Thymus (tissue), 11 donors: ENCODE data around the gene RHEB. TPM values are rescaled to one million over a fixed set of nuclear protein-coding genes. Genes with fewer than 3 reads are reported as not detected.

ENCODE experiments used
- DNase-seq, 9 donors: peaks; one replicate each; pipeline ENCODE4 v3.0.0-alpha.2; 2013; ENCODE audit warnings: low spot score in 9 of 9, low read depth in 6 of 9, missing footprints in 1 of 9
- H3K27ac ChIP-seq, 2 donors: one replicate each; pipeline ENCODE4 v1.5.1; 2013; ENCODE audit warnings: control low read depth in 1 of 2, low read depth in 1 of 2, low read length in 1 of 2, mild to moderate bottlenecking in 1 of 2, moderate library complexity in 1 of 2
- H3K27me3 ChIP-seq, 2 donors: one replicate each; pipeline ENCODE4 v1.5.1; 2013; ENCODE audit warnings: low read length in 1 of 2; ENCODE audit not compliant: control insufficient read depth in 2 of 2, insufficient read depth in 1 of 2
- H3K36me3 ChIP-seq, 2 donors: one replicate each; pipeline ENCODE4 v1.5.1; 2013; ENCODE audit warnings: low read length in 1 of 2, mild to moderate bottlenecking in 1 of 2, moderate library complexity in 1 of 2; ENCODE audit not compliant: control insufficient read depth in 2 of 2, insufficient read depth in 2 of 2
- H3K4me1 ChIP-seq, 2 donors: one replicate each; pipeline ENCODE4 v1.5.1; 2013; ENCODE audit warnings: low read length in 2 of 2; ENCODE audit not compliant: control insufficient read depth in 2 of 2, insufficient read depth in 2 of 2
- H3K4me3 ChIP-seq, 2 donors: one replicate each; pipeline ENCODE4 v1.5.1; 2013; ENCODE audit warnings: low read length in 2 of 2, control low read depth in 1 of 2, mild to moderate bottlenecking in 1 of 2
- H3K9me3 ChIP-seq, 2 donors: one replicate each; pipeline ENCODE4 v1.5.1; 2013; ENCODE audit warnings: low read length in 1 of 2, mild to moderate bottlenecking in 1 of 2; ENCODE audit not compliant: control insufficient read depth in 2 of 2, insufficient read depth in 1 of 2
- WGBS: extraction: QIAGEN DNeasy Blood & Tissue Kit; methylation state at CpG from one replicate; pipeline ENCODE4 v1.1.7; 2013; 5-methylcytosine and 5-hydroxymethylcytosine counted together
- polyA plus RNA-seq: library from polyadenylated mRNA; stranded (reverse); fragments of 200-250 nt; gene quantifications from one replicate; pipeline ENCODE4 v1.2.3, GENCODE V29; 2013
- total RNA-seq: library from RNA; stranded (reverse); fragments of 120-200 nt; gene quantifications from one replicate; pipeline ENCODE4 v1.2.4, GENCODE V29; 2013
- donor health status: healthy.

The RHEB gene
- total and polyA plus RNA-seq, 2 donors, result 90.8 to 115 TPM

DNA sequence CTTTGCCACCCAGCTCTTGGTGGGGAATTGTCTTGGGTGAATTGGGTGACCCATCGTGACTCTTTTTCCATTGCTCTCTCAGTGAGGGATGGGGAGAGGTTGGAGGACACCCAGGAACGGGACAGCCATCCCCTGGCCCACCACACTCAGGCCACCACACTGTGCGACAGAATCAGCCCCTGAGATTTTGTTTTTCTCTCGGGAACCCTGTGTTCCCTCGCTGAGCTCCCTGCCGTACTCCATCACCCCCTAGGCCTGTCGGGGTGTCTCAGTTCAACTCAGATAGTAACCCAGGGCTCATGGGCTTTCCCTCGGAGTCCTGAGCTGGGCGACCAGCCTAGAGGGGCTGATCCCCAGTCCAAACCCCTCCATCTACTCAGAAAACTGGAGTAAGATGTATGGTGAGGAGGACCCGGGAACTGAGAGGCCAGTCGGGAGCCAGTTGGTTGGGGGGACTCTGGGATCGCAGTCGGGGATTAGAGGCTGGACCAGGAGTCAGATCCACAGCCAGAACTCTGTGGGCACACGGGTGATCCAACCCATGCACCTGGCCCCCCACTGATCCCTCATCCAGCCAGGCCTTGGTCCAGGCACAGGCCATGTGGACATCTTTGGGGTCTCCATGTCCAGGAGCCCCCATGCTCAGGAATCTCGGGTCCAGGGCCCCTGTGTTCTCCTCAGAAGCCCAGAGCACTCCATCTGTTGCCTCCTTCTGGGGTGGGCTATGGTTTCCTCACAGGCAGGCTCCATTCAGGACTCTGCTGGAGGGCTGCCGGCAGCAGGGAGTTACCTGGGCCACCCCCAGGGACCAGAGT is 89.1 kb downstream of the RHEB start:
- WGBS, result 94% methylated on average over 16 of the region's 16 CpGs
- H3K4me1 ChIP-seq, result peaks cover 58 to 80% of the 10 kb centered on the region in 2 donors

DNA sequence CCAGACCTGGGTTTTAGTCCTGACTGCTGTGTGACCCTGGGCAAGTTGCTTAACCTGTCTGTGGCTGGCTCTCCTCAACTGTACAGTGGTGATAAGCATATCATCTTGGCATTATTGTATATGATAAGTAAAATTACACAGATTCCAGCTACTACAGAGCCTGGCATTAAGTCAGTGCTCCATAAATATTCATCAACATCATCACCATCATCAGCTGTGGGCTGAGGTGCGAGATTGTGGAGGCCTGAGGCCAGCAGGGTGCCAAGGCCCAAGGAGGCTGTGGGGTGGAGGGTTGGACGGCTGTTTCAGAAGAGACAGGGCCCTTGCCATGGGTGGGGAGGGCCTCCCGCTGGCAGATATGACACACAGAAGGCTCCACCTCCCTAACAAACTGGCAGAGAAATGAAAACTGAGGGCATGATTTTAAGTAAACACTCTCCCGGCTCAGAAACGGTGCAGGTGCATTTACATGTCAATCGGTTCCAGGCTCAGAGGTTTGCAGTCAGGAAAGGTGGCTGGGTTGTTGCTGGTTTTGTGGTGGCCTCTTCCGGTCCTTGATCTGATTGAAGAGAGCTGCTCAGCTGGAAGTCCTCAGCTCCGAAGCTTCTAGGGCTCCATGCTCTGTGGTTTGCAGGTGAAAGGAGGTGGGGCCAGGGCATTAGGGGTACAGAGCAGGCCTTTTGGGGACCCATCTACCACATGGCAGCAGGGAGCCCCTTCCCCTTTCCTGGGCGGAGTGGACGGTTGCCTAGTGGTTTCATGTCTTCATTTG is 89.9 kb downstream of the RHEB start:
- peaks cover 0 to 5% of the 10 kb centered on the region in 2 donors for H3K27me3 ChIP-seq
- no peak overlapping the region for H3K4me3 ChIP-seq
- peaks cover 58 to 79% of the 10 kb centered on the region in 2 donors for H3K4me1 ChIP-seq
- H3K27ac ChIP-seq, result peak overlapping the region; percentile 55 to 99
- H3K9me3 ChIP-seq, result peaks cover 0 to 13% of the 10 kb centered on the region in 2 donors
- no peaks in the 10 kb centered on the region for H3K36me3 ChIP-seq
- peak; percentile 69 to 96 (median 87) for DNase-seq
- WGBS, result 6% methylated on average over 10 of the region's 10 CpGs

More for the DNA sequence above, 89.1 kb downstream of the RHEB start:
- H3K9me3 ChIP-seq, result peaks cover 0 to 13% of the 10 kb centered on the region in 2 donors
- no peak overlapping the region for H3K4me3 ChIP-seq
- peak overlapping the region in 1 of 2 donors; percentile 99 for H3K27ac ChIP-seq
- H3K36me3 ChIP-seq, result no peaks in the 10 kb centered on the region
- peaks cover 0 to 5% of the 10 kb centered on the region in 2 donors for H3K27me3 ChIP-seq
- no peak for DNase-seq

DNA sequence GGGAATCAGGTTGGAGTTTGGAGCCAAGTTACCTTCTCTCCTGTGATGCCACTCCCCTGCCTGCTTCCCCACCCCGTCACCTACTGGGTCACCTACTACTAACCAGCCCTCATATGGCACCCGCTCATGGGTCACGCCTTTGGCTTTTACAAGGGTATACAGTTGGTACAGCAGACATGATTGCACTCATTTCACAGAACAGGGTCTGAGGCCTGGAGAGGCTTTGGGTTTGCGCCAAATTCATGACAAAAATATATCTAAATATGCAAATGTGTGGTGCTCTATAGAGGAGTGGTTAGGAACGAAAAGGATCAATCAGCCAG is 90.5 kb downstream of the RHEB start:
- Histone ChIP-seq H3K27me3 (peaks cover 0 to 5% of the 10 kb centered on the region in 2 donors), H3K9me3 (peaks cover 0 to 13% of the 10 kb centered on the region in 2 donors), H3K27ac (peak overlapping the region; percentile 55 to 99), H3K36me3 (no peaks in the 10 kb centered on the region), H3K4me1 (peaks cover 58 to 77% of the 10 kb centered on the region in 2 donors), H3K4me3 (no peak overlapping the region)
- 93% methylated on average over 5 of the region's 5 CpGs for WGBS
- DNase-seq, result no peak

DNA sequence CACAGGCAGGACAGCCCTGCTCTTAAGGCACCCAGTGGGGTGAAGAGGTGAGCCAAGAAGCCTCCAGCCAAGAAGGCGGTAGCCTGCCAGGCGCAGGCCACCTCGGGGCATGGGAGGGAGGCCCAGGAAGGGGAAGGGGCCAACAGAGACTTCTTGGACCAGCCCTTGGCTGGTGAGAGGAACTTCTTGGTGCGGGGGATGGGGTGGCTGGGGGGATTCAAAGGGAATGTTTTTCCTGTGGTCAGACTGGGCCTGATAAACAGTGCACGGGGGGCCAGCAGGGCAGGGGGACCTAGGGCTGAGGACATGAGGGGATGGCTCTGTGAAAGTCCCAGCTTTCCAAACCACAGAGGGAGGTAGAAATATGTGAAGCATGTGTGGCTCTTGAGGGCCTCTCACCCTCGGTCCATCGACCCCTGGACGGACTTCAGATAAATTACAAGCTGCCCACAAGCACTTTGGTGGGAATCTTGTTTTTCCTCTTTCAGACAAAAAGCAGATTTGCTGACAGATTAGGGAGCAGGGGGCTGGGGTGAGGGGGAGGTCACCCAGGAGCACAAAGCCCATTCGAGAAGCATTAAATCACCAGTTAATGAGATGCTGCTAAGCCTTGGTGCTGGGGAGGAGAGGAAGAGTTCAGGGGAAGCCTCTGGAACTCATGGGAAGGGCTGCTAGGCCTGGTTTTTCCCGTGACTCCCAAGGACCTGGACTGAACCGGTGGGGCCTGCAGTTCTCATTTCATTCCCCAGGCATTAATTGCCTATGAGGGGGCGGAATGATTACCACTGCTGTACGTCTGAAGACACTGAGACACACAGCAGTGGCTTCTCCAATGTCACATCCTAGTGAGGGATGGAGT is 91.1 kb downstream of the RHEB start:
- Histone ChIP-seq H3K36me3 (no peaks in the 10 kb centered on the region), H3K4me3 (no peak overlapping the region), H3K27me3 (peaks cover 0 to 5% of the 10 kb centered on the region in 2 donors), H3K4me1 (peaks cover 53 to 72% of the 10 kb centered on the region in 2 donors), H3K9me3 (peaks cover 0 to 13% of the 10 kb centered on the region in 2 donors), H3K27ac (peak overlapping the region; percentile 62 to 99)
- no peak for DNase-seq
- WGBS, result 76% methylated on average over 13 of the region's 13 CpGs

DNA sequence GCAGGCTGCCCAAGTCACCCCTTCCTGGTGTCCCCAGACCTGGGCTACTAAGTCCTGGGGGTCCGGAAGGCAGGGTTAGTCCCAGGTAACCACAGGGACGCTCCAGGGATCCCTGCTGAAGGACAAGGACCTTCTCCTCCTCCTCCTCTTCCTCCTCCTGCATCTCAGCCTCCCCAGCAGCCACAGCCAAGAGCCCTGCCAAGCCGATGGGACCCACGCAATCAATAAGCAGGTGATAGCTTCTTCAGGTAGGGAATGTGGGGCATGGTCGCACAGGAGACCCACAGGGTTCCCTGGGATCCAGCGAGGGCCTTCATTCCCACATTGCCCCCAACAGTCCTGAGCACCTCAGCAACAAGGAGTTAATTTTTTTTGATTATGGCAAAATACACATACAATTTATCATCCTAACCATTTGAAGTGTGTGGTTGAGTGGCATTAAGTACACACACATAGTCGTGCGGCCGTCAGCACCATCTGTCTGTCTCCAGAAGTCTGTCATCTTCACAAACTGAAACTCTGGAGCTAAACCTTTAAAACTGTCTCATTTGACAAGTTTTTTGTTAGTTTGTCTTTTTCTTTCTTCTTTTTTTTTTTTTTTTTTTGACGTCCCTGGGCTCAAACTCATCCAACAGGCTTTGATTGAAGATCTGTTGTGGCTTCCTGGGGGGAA is 91.9 kb downstream of the RHEB start:
- Histone ChIP-seq H3K4me3 (no peak overlapping the region), H3K27me3 (peaks cover 0 to 7% of the 10 kb centered on the region in 2 donors), H3K27ac (peak overlapping the region; percentile 62 to 99), H3K9me3 (peaks cover 0 to 13% of the 10 kb centered on the region in 2 donors), H3K36me3 (no peaks in the 10 kb centered on the region), H3K4me1 (peaks cover 46 to 64% of the 10 kb centered on the region in 2 donors)
- WGBS, result 62% methylated on average over 10 of the region's 10 CpGs
- peak in 1 of 9 donors; percentile 73 for DNase-seq

DNA sequence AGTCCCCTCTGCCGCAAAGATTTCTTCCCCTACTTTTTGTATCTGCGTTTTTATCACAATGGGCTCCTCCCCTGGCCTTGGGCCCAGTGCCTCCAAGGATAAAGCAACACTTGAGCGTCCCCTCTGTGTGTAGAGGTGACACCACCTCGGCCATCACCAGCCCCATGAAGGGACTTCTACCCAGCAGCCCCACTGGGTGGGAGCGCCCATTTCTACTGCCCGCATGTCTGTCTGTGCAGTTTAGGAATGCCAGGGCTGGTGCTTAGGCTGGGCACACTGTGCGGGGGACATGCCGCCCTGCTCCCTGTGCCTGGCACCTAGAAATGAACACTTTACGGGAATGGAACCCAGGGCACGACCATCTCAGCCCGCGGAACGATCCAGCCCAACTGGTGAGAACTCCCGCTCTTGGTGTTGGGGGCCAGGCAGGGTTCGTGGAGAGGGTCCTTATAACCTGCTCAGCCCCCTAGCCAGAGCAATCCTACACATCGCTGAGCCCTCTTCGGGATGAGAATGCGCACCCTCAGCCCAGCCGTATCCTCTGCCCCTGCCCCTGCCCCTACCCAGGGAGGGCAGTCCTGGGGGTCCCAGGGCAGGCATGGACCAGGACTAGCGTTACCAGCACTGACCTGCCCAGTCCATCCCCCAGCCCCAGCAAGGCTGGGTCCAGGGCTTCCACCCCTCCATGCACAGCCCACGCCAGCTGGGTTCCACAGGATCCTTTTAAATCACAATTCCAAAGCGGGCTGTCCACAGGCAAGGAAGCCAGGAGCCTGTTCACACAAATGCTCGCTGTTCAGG is 92.6 kb downstream of the RHEB start:
- Histone ChIP-seq H3K4me1 (peaks cover 39 to 57% of the 10 kb centered on the region in 2 donors), H3K27ac (no peak overlapping the region), H3K9me3 (peaks cover 0 to 10% of the 10 kb centered on the region in 2 donors), H3K27me3 (peaks cover 0 to 7% of the 10 kb centered on the region in 2 donors), H3K36me3 (no peaks in the 10 kb centered on the region), H3K4me3 (no peak overlapping the region)
- 96% methylated on average over 23 of the region's 23 CpGs for WGBS
- no peak for DNase-seq

DNA sequence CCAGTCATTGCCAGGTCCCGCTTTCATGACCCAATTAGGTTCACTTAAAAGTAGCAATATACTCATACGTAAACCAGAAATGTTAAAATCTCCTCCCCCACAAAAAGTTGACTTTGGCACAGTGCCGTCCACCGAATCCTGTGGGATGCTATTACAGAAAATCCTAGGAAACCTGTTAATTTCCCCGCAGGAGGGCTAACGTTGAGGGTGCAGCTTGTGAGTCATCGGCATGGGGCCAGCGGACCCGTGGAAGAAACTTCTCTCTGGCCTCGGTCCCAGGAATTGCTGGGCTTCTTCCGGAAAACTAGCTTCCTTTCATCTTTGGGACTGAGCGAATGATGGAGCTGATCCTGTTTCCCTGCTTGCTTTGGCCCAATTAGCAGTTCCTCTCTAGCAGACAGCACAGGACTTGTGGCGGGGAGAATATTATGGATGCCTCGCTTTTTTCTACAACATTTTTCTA is 93.2 kb downstream of the RHEB start:
- H3K4me1 ChIP-seq, result peaks cover 39 to 50% of the 10 kb centered on the region in 2 donors
- H3K9me3 ChIP-seq, result peaks cover 0 to 7% of the 10 kb centered on the region in 2 donors
- peaks cover 0 to 10% of the 10 kb centered on the region in 2 donors for H3K27me3 ChIP-seq
- H3K36me3 ChIP-seq, result no peaks in the 10 kb centered on the region
- H3K27ac ChIP-seq, result no peak overlapping the region
- 83% methylated on average over 14 of the region's 14 CpGs for whole genome bisulfite sequencing
- H3K4me3 ChIP-seq, result no peak overlapping the region
- no peak for DNase-seq
